Measurements from ENCODE around the gene SNU13. TPM values are rescaled to one million over a fixed set of nuclear protein-coding genes. Genes with fewer than 3 reads are reported as not detected.
"Not testable (repeated sequence)": the region's sequence is repeated elsewhere in the genome, so short reads cannot be mapped to it uniquely, and the experiment has no call there.

SNU13 gene
- 100 to 1,000 TPM; 193 to 235 TPM for total RNA-seq

DNA sequence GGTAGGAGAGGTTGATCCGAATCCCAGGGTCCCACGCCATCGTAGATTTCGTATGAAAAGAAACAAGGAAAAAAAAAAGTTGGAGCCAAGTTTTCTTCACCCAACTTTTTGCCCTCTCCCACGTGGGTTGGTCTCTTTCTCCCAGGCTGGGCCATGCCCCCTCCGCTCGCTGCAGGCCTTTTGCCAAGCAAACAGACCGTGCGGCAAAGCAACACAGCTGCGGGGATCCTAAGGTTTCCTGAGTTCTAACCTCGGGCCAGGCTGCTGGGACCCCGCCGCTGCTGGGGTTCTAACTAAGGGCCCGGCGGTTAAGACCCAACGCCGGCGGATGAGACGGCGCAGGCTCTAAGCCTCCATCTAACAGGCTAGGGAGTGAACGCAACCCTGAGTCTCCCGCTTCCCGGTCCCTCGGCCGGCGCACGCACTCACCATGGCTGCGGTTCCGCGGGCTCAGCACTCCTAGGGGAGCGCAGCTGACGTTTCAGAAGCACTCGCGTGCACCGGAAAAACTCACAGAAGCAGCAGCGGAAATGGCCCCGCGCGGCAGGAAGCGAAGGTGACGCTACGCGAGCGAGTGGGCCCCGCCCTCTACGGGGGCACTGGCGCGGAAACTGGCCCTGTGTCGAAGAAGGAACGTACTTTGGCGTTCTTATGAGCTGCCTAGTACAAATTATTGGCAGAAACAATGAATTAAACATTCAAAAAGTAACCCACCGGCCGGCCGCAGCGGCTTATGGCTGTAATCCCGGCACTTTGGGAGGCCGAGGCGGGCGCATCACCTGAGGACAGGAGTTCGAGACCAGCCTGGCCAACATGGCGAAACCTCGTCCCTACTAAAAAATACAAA is at the start of gene SNU13:
TSS of gene SNU13 (minus strand) at position 503 of the 847 bp plus-strand sequence. CDS start at position 432, 71 bp downstream.
- ATAC-seq, result peak; percentile 98 to 99
- H3K27ac Mint-ChIP-seq, result peak within 1 kb of the TSS; percentile 93 to 99
- H3K9me3 Mint-ChIP-seq, result no peaks in the 10 kb centered on the region
- peaks cover 18 to 20% of the 10 kb centered on the region in 2 donors for H3K36me3 Mint-ChIP-seq
- peak; percentile 90 to 93 for DNase-seq (ENCODE audit: low spot score in 2 of 2)

DNA sequence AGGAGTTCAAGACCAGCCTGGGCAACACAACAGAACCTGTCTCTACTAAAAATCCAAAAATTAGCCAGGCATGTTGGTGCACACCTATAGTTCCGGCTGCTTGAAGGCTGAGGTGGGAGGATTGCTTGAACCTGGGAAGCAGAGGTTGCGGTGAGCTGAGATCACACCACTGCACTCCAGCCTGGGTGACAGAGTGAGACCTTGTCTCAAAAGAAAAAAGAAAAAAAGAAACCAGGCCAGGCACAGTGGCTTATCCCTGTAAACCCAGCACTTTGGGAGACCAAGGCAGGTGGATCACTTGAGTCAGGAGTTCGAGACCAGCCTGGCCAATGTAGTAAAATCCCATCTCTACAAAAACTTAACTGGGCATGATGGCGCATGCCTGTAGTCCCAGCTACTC is 44.6 kb upstream of the SNU13 start:
- not testable (repeated sequence) for ATAC-seq; H3K36me3 Mint-ChIP-seq; H3K27ac Mint-ChIP-seq; DNase-seq (ENCODE audit: low spot score in 2 of 2); H3K9me3 Mint-ChIP-seq

DNA sequence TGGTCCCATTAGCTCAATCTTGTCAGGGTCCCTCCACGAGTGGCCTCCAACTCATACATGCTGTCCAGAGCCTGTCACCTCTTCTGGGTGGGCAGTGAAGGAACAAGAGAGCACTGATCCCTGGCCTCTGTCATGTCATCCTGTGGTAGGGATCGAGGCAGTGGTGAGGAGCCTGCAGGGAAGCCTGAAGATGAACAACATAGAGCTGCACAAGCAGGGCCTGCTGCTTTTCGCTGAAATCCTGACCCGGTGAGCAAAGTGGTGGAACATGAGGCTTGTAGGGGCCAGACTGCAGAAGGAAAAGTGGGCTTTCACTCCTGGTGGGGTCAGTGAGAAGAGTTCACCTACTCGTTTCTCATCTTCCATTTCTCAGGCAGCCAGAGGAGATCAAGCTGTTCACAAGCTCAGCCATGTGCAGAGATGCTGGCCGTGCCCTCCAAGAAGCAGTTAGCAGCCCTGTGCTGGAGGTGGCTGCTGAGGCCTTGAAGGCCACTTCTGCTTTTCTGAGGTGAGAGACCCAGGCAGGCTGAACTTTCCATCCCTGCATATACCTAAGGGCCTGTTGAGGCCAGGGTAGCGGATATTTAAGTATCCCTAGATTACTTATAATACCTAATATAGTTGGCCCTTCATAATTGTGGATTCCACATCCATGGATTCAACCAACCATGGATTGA is 43.6 kb upstream of the SNU13 start:
- no peak for ATAC-seq
- Mint-ChIP-seq H3K27ac (no peak overlapping the region), H3K9me3 (no peaks in the 10 kb centered on the region), H3K36me3 (no peaks in the 10 kb centered on the region)
- no peak for DNase-seq (ENCODE audit: low spot score in 2 of 2)

DNA sequence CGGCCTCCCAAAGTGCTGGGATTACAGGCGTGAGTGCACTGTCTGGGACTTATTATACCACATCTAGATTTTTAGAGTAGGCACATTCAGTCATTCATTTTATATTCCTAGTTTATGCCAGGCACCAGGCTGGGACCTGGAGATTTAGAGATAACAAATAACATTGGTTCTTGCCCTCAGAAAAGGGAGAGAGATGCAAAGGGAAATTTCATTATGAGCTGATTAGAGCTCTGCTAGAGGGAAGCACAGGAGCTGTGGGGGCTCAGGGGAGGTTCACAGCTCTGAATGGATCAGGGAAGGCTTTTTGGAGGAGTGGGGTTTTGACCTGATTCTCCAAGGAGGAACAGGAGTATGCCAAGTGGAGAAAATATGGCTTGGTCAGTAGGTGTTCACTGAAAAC is 42.9 kb upstream of the SNU13 start:
- no peaks in the 10 kb centered on the region for H3K36me3 Mint-ChIP-seq
- ATAC-seq (no peak), DNase-seq (ENCODE audit: low spot score in 2 of 2) (no peak)
- no peak overlapping the region for H3K27ac Mint-ChIP-seq
- no peaks in the 10 kb centered on the region for H3K9me3 Mint-ChIP-seq

DNA sequence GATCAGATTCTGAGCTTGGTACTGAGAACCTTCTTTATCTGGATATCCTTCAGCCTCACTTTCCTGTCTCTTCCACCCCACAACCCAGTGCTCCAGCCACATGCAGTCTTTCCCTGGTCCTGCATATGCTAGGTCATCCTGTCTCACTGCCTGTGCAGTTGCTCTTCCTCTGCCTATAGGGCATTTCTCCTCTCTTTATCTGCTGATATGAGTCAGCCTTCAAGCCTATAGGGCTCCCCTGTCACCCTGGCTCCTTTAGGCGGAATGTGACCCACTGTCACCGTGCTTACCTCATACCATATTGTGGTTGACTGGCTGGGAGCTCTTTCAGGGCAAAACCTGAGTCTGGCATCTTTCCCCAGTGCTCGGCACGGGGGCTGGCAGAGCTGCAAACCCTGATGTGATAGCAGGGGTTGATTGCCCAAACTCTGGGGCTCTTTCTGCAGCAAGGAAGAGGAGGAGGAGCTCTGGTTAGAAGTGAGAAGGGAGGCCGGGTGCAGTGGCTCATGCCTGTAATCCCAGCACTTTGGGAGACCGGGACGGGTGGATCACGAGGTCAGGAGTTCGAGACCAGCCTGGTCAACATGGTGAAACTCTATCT is 36.9 kb upstream of the SNU13 start:
- DNase-seq (ENCODE audit: low spot score in 2 of 2), result no peak
- no peaks in the 10 kb centered on the region for H3K36me3 Mint-ChIP-seq
- ATAC-seq, result peak in 1 of 2 donors; percentile 26
- H3K27ac Mint-ChIP-seq, result no peak overlapping the region
- no peaks in the 10 kb centered on the region for H3K9me3 Mint-ChIP-seq

DNA sequence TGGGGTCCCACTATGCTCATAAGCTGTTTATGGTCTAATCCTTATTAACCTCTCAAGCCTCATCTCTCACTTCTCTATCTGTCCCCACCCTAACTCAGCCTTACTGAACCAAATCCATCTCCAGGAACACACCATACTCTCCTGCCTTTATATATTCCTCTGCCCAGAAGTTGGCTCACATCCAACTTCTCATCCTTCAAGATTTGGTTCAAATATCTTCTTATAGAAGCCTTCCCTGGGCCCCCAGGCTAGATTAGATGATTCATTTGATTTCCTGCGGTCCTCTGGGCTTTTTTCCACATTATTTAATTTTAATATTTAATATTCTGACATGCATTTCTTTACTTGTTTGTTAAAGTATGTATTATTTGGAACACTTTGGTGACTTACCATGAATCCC is 33.8 kb upstream of the SNU13 start:
- DNase-seq (ENCODE audit: low spot score in 2 of 2) (no peak), ATAC-seq (no peak)
- no peaks in the 10 kb centered on the region for H3K9me3 Mint-ChIP-seq
- no peaks in the 10 kb centered on the region for H3K36me3 Mint-ChIP-seq
- peak overlapping the region in 1 of 2 donors; percentile 22 for H3K27ac Mint-ChIP-seq

DNA sequence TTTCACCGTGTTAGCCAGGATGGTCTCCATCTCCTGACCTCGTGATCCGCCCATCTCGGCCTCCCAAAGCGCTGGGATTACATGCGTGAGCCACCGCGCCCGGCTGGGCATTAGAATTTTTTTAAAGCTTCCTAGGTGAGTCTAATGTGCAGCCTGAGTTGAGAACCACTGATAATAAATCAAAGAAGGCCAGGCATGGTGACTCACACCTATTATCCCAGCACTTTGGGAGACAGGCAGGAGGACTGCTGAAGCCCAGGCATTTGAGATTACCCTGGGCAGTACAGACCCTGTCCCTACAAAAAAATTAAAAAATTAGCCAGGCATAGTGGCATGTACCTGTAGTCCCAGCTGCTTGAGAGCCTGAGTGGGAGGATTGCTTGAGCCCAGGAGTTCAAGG is 24.3 kb upstream of the SNU13 start:
- H3K9me3 Mint-ChIP-seq, result no peaks in the 10 kb centered on the region
- ATAC-seq (no peak), DNase-seq (ENCODE audit: low spot score in 2 of 2) (no peak)
- H3K36me3 Mint-ChIP-seq, result no peaks in the 10 kb centered on the region
- H3K27ac Mint-ChIP-seq, result no peak overlapping the region

DNA sequence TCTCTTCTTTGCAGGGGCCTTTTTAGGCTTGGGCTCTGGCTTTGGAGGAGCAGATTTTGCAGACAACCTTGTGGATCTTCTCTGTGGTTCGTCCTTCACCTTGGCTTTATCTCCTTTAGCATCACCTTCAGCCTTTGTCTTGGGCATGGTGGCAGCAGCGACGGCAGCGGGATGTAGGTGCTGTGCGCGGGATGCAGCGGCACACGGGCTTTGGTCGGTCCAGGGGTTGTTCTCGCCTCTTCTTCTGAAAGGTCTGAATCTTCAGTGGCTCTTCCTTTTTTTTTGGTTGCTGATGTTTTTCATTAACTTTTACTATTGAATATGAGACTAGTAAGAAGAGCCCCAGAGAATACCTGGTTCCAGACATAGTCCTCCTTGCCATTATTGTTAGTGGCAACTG is 20.7 kb upstream of the SNU13 start:
- DNase-seq (ENCODE audit: low spot score in 2 of 2) (no peak), ATAC-seq (no peak)
- no peaks in the 10 kb centered on the region for H3K9me3 Mint-ChIP-seq
- H3K27ac Mint-ChIP-seq, result no peak overlapping the region
- no peaks in the 10 kb centered on the region for H3K36me3 Mint-ChIP-seq

DNA sequence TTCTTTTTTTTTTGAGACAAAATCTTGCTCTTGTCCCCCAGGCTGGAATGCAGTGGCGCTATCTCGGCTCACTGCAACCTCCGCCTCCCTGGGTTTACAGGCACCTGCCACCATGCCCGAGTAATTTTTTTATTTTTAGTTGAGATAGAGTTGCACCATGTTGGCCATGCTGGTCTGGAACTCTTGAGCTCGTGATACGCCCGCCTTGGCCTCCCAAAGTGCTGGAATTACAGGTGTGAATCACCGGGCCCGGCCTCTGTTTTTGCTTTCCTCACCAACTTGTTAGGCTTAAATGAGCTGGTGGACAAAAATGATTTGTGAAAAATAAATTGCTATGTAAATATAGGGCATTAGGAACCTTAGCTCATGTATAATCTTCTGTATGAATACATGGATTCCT is 14.1 kb upstream of the SNU13 start:
- ATAC-seq (no peak), DNase-seq (ENCODE audit: low spot score in 2 of 2) (no peak)
- no peak overlapping the region for H3K27ac Mint-ChIP-seq
- no peaks in the 10 kb centered on the region for H3K9me3 Mint-ChIP-seq
- no peaks in the 10 kb centered on the region for H3K36me3 Mint-ChIP-seq

DNA sequence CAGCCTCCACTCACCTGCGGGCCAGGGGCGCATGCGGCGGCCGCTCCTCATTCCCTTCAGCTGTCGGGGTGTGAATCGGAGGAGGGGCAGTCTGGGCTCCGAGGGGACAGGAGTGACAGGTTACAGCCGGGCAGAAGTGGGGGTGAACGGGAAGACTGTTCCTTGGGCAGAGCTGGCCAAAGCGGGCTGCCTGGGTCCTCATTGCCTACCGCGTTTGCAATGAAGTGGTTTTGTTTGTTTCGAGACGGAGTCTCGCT is 11.4 kb upstream of the SNU13 start:
- no peak overlapping the region for H3K27ac Mint-ChIP-seq
- no peaks in the 10 kb centered on the region for H3K9me3 Mint-ChIP-seq
- DNase-seq (ENCODE audit: low spot score in 2 of 2), result no peak
- H3K36me3 Mint-ChIP-seq, result no peaks in the 10 kb centered on the region
- ATAC-seq, result no peak

DNA sequence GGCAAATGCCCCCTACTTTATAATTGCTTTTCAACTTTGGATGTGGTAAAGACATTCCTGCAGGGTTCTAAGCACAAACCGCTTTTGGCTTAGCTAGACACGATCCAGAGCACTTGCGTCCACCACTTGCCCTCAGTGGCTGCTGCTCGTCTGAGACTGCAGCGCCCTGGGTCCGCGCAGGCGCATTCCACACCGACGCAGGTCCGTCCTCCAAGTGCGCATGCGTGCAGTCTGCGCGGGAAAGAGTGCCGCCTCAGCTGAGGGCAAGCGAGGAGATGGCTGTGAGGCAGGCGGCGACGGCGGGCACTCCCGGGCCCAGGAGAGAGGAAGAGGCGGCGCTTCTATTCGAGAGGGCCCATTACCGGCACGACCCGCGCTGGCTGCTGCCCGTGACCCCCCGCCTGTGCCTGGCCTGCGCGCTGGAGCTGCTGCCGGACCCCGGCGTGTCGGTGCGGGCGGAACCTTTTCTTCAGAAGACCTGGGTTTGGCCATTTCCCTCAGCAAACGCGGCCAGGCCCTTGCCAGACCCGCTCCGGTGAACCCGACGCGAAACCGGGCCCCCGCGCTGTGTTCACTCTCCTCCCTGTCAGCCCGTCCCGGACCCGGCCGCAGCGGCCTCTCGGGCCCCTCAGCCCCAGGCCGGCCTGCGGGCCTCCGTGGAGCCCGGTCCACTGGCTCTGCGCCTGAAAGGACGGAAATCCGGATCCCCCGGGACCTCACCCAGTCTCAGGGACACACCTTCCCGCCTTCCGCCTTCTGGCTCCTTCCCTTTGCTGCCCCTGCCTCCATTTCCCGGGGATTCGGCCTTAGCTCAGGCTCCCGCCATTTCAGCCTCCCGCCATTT is 10.8 kb upstream of the SNU13 start, which contains the start of gene MEI1:
TSS of gene MEI1 (plus strand) at position 240 of the 844 bp plus-strand sequence. CDS start at position 276, 36 bp downstream.
- no peaks in the 10 kb centered on the region for H3K9me3 Mint-ChIP-seq
- no peaks in the 10 kb centered on the region for H3K36me3 Mint-ChIP-seq
- H3K27ac Mint-ChIP-seq, result peak within 1 kb of the TSS; percentile 31 to 93
- ATAC-seq (peak; percentile 60 to 75), DNase-seq (ENCODE audit: low spot score in 2 of 2) (peak; percentile 91 to 93)

DNA sequence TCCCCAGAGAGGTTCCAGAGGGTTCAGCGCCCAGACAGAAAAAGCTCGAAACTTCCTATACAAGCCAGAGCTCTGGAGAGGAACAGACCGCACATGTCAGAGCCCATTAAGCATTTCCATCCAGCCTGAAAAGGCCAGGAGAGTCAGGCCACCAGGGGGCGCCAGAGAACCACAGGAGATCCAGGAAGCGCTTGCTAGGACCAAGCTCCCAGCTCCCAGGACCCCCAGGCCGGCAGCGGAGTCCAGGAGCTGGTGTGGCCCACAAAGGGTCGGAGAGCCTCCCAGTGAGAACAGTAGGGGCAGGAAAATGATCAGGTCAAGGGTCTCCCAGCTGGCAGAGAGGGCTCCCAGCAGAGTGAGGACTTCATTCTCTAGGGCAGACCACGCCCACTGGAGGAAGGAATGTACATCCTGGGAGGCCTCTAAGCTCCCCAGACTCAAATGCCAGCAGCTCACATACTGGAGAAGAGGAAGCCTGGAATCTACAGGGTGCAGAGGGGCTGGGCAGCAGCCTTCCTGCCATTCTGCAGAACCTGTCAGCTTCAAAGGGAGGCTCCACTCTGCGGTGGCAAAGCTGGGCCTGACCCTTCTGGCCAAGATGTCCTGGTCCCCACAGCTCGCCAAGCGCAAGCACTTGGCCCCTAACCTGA is 8.6 kb upstream of the SNU13 start:
- H3K9me3 Mint-ChIP-seq, result no peaks in the 10 kb centered on the region
- ATAC-seq (peak; percentile 79 to 89), DNase-seq (ENCODE audit: low spot score in 2 of 2) (peak; percentile 89 to 97)
- H3K36me3 Mint-ChIP-seq, result no peaks in the 10 kb centered on the region
- no peak overlapping the region for H3K27ac Mint-ChIP-seq

DNA sequence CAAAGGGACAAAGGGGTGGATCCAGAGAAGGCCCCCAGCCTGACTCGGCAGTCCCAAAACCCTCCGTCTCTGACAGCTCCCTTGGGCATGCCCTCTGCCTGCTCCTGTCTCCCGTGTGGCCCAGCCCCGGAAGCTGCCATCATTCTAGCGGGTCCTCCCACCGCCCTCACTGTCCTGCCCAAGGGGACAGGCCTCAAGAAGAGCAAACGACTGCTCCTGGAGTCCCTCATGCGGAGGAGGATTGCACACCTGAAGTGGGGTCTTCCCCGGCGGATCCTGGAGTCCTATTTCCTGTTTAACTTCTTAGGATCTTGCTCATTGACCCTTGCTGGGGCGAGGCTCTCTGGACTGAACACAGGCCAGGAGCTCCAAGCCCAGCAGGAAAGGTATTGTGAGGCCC is 8.0 kb upstream of the SNU13 start:
- peak; percentile 8 to 18 for ATAC-seq
- no peaks in the 10 kb centered on the region for H3K36me3 Mint-ChIP-seq
- H3K9me3 Mint-ChIP-seq, result no peaks in the 10 kb centered on the region
- H3K27ac Mint-ChIP-seq, result peak overlapping the region in 1 of 2 donors; percentile 63
- DNase-seq (ENCODE audit: low spot score in 2 of 2), result no peak

DNA sequence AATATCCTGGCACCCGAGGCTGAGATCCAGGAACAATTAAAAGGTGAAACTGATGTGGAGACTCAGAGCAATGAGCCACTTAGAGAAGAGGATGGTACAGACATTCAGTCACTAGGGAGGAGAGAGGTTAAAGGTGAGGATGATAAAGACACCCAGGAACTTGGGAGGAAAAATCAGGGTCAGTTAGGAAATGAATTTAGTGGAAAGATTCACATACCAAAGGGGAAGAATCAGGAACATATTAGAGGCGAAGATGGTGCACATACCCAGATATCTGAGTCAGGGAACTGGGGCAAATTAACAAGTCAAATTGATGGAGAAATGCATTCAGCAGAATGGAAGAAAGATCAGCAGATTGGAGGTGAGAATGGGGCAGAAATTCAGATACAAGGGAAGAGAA is 6.5 kb upstream of the SNU13 start:
- H3K9me3 Mint-ChIP-seq, result no peaks in the 10 kb centered on the region
- ATAC-seq, result no peak
- H3K27ac Mint-ChIP-seq, result no peak overlapping the region
- DNase-seq (ENCODE audit: low spot score in 2 of 2), result no peak
- H3K36me3 Mint-ChIP-seq, result no peaks in the 10 kb centered on the region

DNA sequence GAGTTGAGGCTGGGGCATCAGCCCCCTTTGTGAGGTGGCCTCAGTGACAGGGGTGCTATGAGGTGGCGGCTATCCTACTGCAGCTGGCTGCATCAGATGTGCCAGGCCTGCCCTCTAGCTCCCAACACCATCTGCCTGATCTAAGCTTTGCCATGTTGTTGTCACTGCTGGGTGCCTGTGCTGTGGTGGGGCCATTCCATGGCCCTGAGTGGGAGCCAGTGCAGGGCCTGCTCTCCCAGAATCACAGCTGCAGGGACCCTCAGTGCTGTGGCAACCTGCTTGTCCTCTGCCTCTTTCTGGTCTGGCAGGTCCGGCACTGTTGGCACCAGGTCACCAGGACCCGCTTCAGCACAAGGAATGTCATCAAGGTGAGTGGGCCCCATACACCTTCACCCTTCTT is 1.8 kb upstream of the SNU13 start:
- Mint-ChIP-seq H3K9me3 (no peaks in the 10 kb centered on the region), H3K36me3 (peaks cover 18 to 20% of the 10 kb centered on the region in 2 donors), H3K27ac (peak overlapping the region in 1 of 2 donors; percentile 93)
- no peak for ATAC-seq
- DNase-seq (ENCODE audit: low spot score in 2 of 2), result no peak

DNA sequence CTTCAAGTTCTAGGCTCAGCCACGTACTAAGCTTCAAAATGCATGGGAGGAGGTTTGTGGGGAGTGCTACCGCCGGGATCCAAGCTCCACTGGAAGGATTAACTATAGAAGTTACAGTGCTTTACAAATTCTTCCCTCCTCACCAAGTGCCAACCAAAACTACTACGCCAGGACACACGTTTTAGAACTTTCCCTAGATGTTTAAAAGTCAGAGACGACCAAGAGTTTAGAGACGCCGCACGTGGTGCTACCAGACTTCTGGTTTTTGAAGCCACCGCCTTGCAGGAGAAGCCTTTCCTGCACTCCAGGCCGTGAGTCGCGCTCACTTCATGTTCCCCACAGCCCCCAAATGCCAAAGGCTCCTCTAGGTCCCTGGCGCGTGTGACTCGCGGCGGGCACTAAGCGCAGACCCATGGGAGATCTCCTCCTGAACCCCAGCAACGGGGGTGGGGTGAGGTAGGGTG is 734 bp downstream of the SNU13 start:
- no peak for DNase-seq (ENCODE audit: low spot score in 2 of 2)
- no peaks in the 10 kb centered on the region for H3K9me3 Mint-ChIP-seq
- peak; percentile 14 to 27 for ATAC-seq
- peak overlapping the region; percentile 93 to 99 for H3K27ac Mint-ChIP-seq
- H3K36me3 Mint-ChIP-seq, result peaks cover 18 to 20% of the 10 kb centered on the region in 2 donors
